Activated CD8-positive, alpha-beta memory T cell treated with anti-CD3 and anti-CD28 coated beads for 4 hours (primary cell): ENCODE data around the gene DOK7.
"Not testable (repeated sequence)": the region's sequence is repeated elsewhere in the genome, so short reads cannot be mapped to it uniquely, and the experiment has no call there.

Source experiments
- DNase-seq, 2 donors: peaks; one replicate each; pipeline ENCODE4 v3.0.0-alpha.2; 2020; ENCODE audit warnings: low read depth in 2 of 2

The DOK7 gene

DNA sequence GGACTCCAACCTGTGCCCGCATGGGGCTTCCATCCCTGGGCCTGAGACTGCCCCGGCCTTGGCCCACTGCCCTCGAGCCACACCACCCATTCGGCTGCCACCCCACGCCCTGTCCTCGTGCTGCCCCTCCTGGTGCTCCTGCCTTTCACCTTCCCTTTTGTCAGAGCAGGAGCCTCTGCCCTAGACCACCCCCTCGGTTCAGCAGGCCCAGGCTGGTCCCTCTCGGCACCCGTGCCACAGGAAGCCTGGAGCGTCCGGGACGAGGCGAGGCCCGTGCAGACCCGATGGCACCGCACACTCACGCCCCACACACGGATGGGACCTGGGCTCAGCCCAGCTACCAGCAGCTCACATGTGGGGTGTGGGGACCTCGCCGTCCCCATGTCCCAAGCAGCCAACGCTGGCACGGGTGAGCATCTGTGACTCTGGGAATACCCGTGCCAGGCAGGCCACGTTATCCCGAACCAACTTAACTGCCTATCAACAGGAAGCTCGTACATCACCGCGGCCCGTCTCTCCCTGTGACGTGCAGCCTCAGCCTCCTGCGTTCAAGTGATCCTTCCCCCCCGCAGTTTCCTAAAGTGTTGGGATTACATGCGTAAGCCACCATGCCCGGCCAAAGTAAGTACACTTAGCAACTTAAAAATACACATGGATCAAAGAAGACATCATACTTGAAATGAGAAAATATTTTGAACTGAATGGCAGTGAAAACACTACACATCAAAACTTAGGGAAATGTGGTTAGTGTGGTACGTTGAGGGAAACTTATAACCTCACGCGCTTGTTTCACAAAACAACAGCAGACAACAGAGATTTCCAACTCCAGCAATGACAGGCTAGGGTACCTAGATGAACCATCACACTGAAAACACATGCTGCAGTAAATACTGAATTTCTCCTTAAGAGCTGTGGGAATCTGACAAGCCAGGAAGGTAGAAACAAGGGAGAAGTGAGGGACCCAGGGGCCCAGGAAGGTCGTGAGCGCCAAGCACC lies 40.1 kb downstream of the DOK7 start:
- DNase-seq, result no peak

DNA sequence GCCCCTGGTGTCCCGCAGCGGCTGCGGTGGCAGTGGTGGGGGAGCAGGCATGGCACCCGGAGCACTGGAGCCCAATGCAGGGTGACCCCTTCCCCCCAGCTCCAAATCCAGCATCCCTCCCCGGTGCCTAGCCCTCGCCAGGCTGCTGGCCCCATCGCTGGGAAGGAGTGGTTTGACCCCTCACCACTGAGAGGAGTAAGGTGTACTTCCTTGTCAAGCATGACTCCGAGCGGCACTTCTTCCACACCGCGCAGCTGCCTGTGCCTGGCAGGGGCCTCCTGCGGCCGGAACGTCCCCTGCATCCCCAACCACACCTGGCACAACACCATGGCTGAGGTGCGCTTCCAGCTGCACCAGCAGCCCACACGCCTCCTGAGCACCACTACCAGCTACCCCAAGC lies 42.1 kb downstream of the DOK7 start:
- no peak for DNase-seq

DNA sequence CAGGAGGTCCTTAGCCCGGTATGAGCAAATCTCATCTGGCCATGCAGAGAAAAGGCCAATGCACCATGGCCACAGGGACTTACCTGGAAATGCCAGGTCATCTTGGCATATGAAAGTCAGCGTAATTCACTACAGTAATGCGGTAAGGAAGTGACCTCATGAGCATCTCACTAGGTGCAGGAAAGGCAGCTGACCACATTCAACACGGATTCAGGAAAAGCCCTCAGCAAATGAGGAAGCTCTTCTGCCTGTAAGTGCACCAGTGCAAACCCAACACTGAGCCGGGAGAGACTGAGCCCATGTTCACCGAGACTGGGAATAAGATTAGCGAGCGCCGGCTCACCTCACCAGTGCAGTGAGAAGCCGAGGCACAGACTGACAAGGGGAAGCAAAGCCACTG lies 45.4 kb downstream of the DOK7 start:
- DNase-seq, result no peak

DNA sequence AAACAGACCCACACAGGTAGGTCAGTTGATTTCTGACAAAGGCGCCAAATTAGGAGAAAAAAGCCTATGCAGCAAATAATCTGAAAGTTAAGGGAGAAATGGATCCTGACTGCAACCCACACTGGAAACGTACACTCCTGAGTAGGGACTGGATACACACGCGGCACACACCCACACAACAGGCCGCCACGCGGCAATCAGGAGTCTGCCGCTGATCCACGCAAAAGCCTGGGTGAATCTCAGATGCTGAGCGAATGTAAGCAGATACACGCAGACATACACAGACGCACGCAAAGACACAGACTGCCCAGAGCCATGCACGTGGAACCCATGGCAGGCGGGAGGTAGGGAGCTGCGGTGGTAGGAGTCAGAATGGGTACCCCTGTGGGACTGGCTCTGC lies 47.4 kb downstream of the DOK7 start:
- no peak for DNase-seq

DNA sequence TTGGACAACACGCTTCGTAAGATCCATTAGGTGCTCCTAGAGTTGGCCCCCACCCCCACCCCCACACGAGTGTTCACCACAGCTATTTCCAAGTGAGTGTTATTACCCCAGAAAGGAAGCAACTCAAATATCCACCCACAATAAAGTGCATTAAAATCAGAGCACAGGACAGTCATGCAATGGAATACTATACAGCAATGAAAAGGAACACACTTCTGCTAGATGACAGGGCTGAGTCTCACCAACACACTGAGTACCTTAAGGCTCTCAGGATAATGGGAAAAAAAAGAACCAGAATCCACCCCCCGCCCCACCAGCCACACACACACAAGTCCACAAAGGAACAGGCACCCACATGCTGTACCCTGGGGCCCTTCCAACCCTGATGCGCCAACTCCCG lies 48.1 kb downstream of the DOK7 start:
- DNase-seq, result no peak

DNA sequence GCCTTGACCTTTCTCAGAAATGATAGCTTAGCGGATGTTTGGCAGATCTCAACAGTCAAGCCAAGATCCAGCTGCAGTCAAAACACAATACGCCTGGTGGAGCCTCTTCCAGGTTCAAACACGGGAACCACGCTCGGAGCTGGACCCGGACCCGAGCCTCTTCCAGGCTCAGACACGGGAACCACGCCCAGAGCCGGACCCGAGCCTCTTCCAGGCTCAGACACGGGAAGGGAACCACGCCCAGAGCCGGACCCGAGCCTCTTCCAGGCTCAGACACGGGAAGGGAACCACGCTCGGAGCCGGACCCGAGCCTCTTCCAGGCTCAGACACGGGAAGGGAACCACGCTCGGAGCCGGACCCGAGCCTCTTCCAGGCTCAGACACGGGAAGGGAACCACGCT lies 48.5 kb downstream of the DOK7 start:
- DNase-seq, result not testable (repeated sequence)

DNA sequence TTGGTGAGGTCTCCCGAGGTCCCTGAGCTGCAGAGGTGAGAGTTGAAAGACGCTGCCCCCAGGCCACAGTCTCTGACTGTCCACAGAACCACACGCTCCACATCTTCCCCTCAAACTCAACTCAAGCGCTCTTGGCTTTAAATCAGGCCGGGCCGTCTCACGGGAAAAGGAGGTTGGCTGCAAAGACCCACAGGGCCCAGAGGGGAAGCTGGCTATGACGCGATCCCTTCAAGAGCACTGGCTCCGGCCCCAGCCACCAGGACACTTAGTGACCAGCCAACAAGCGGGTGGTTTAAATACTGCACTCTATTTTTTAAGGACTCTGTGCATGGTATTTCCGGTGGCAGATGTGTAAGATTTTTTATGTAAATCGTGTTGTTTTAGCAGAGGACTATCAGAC lies 49.2 kb downstream of the DOK7 start:
- DNase-seq, result no peak

DNA sequence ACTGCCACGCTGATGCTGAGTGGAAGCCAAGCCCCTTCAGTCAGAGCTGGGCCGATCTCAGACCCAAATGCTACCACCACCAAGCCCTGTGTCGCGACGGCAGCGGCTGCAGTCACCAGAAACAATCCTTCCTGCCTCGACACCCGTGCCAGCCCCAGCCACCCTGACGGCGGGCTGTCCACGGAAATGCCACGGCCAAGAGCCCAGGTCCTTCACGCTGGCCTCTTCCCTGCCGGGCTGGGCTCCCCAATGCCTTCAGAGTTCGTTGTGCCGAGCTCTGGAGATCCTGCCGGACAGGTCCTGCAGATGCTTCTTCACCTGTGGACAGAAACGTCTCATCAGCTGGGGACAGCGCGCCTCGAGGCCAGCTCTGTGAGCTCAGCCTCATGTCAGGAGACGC lies 49.6 kb downstream of the DOK7 start:
- DNase-seq, result no peak

DNA sequence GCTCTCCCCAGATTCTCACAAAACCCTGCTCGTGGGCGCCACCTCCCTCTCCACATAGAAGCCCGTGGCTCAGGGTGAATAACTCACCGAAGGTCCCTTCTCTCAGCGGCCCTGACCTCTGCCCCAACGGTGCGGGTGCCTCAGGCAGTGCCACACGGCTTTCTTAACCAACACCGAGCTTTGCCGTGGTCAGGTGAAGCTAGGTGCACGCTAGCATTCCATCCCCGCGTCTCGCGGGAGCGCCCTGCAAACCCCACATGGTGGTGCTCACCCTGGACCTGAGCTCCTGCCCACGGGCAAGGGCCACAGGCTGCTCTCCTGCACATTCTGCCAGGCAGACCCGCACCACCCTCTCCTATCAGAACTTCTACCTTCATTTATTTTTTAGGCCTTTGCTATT lies 50.7 kb downstream of the DOK7 start:
- DNase-seq, result no peak

DNA sequence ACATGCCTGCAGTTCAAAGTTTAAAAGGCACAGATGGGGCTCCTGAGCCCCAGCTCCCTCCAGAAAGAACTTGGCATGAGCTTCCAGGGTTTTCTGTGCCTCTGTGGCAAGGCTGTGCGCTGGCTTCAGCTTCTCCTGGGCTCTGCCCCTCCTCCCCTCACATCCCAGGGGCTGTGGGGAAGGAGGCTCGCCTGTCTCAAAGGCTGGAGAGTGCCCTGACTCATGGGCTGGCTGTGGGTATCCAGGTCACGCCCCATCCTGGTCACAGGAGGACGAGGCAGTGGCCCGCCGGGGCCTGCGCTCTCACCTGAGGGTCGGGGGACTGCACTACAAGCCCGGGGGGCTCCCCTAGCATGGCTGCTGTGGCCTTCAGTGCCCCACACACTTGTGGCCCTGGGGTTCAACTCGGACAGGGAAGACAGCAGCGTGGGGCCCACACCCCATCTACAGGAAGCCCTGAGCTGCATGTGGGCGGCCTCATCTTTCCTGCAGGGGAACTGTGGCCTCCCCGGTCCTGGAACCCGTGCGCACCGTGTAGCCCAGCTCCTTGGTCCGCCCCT lies 51.2 kb downstream of the DOK7 start:
- DNase-seq, result no peak

DNA sequence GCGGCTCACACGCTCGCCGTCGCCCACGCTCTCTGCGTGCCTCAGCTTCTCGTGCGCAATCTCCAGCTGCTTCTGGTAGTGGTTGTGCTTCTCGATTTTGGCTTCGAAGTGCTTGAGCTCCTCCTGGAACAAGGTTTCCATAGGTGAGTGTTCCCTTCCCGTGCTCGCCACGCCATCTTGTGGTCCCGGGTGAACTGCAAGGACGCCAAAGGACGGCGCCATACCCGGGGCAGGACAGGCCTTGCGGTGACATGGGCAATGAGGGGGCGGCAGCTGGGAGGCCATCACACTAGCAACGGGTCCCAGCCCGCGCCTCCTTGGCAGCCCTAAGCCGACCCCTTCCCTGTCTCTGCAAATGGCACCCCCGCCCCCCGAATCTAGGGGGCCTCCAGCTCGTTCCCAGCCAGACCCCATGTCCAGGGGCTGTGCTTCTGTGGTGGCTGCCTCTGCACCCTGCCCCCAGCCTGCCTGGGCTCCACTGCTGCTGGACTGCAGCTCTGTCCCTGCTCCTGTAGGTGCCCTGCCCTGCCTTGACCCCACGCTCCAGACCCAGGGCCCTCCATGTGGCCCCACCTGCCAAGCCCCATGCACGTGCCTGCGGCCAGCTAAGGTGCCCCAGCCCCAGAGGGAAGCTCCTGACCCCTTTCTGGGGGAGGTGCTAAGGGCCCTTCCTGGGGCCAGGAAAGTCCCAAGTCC lies 51.8 kb downstream of the DOK7 start:
- DNase-seq, result no peak

DNA sequence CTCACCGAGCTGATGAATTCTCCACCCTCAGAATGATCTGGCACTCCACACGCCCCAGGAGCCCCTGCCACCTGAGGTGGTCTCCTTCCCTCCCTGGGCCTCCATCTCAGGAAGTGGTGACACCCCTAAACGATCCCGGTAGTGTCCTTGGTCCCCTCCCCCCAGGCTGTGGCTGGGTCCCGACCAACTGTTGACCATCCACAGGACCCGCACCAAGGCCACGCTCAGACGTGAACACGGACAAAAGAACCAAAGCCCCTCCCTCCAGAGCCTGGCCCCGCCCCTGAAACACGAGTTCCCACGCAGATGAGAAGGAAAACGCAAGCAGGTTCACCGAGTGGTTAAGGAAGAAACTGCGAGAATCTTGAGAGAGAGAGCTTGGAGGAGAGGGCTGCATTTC lies 52.5 kb downstream of the DOK7 start:
- DNase-seq, result no peak

DNA sequence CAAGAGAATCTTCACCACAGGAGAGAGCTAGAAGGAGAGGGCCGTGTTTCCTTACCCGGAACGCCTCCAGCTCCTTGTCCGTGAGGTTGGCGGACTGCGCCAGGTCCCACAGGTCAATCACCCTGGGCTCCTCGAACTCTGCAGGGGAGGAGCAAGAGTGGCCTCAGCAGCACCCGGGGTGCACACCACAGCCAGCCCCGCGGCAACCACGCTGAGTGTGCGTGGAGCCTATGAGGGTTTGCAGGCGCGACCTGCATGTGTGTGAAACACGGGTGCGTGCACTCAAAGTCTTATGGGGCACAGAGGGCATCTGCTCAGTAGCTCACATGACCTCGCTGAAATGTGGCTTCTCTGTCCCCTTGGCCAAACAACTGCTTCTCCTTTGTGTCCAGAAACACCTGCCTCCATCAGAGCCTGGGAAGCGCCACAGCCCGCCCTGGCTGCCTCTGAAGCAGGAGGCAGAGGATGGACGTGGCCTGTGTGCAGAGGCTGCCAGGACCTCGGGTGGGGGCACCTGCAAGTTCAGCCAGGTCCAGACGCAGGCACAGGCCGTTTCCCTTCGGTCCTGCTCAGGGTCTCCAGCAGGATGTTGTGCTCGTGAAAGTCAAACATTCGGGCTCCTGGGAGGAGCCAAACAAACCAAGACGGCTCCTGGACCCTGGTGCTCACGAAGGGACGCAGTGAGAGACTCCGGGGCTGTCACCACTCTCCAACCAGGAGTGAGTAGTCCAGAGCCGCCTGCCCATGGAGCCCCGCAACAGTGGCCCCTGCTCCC lies 53.1 kb downstream of the DOK7 start:
- DNase-seq, result no peak

DNA sequence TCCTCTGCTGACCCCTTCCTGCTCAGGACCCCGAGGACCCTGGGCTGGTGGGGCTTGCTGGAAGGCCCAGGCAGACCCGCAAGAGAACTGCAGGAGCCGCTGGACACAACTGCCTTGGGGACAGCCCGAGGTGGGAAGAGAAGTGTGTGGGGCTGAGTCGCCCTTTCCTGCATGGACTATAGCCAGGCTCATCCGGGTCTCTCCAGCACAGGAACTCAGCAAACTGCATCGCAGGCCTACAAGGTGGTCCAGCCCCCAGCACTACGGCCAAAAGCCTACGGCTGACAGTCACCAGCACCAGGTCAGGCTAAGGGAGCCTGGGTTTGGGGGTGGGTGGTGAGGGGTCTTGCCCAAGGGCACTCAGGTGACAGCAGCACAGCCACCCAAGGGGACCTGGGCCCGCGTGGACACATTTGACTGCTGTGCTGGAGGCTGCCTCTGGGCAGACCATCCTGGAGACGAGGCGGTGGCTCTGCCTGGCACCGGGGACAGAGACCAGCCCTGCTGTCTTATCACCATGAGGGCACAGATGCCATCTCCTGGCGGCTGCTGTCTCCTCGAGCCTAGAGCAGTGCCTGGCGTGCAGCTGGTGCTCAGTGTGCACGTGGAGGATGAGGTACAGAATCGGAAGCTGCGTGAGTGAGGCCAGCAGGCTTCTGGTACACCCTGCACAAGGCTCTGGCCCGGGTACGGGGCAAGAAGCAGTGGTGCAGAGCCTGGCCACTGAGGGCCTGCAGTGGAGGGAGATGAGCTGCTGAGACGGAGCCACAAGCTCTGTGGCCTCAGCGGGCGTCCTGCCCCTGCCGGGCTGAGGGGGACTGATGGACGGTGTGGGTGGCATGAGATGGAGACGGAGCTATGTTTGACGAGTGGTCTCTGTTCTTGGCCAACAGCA lies 54.0 kb downstream of the DOK7 start:
- no peak for DNase-seq

DNA sequence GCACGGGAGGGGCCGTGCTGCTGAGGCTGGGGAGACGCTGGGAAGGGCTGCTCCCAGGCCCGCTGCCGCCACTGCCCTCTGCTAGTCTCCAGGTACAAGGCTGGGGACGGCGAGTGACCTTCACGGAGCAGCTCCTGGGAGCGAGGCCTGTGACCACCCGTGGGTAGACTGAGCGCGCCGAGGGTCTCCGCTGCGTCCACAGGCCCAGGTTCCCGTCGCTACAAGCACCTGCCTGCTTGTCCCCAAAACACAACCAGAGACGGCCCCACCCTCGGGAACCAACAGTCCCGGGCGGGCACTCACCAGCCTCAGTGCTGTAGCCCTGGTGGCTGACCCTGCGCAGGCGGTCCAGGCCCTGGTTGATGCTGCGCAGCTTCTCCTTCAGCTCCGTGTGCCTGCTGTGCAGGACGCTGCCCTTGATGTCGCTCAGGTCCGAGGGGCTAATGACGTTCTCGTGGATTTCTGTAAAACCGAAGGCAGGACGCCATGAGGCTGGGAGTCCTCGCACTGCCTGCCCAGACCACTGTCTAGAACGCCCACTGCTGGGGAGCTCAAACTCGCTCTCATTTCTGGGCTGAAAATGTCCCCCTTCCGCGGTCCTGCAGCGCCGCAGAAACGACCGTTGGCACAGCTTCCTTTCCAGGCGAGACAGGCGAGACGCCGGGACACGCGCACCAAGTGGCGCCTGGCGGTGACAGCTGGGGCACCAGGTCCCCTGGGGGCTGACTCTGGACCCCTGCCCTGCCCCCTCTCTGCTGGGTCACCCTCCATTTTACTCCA lies 54.8 kb downstream of the DOK7 start:
- no peak for DNase-seq

DNA sequence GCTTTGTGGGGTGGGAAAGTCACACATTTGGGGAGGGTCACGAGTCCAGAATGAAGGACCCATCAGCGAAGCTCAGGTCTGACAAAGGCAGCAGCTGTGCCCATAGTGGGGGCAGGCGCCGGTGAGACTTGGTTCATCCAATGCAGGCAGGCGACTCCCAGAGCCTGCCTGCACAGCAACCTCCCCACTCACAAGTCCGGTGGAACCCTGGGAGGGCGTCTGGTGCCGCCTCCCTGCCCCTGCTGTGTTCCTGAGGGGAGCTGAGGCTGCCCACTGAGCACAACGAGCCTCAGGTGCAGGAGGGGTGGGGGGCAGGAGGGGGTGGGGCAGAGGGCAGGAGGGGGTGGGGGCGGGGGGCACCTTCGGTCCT lies 55.4 kb downstream of the DOK7 start:
- DNase-seq, result no peak

DNA sequence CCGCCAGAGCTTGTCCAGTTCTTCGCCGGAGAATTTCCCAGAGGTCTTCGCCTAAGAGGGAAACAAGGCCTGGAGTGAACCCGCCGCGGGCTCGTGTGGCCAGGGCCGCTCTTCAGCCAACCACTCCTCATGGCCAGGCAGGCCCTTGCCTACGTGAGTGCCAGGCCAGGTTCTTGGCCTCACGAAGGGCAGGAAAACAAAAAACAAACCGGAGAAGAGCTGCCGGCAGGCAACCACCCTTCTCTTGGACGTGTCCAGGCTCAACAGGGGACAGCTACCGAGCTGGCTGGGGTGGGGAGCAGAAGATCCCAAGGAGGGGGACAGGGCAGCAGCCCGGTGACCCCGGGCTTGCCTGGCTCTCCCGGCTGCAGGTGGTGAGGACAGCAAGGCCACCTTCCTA lies 55.8 kb downstream of the DOK7 start:
- DNase-seq, result no peak

DNA sequence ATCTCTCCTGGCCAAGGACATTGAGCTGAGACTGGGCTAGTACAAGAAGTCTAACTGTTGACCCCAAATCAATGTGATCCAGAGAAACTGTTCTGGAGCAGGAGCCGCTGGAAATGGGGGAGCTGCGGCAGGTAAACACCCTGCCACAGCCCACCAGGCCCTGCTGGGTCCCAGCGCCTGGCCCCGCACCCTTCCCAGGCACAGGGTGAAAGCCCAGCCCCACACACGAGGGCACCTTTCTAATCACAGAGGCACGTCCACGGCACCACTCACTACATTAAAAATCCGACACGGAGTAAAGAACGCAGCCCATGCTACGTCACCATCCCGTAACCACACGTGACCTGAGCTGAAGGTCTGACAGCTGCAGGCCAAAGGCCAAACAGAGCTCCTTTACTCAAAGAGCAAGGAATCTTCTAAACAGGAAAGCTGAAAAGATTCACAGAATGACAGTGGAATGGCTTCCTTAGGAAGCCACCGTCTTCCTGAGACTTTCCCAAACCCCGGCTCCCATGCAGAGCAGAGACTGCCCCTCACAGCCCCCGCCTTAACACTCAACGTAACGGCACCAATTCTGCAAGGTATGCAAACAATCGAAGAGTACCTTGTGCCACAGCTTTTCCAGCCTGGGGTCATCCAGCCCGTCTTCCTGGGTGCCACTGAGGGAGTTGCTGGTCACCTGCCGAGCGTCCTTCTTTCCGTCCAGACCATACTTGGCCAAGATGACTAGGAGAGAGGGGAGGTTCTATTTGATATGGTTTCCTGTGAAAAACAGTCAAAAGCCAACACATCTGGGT lies 56.6 kb downstream of the DOK7 start:
- no peak for DNase-seq

DNA sequence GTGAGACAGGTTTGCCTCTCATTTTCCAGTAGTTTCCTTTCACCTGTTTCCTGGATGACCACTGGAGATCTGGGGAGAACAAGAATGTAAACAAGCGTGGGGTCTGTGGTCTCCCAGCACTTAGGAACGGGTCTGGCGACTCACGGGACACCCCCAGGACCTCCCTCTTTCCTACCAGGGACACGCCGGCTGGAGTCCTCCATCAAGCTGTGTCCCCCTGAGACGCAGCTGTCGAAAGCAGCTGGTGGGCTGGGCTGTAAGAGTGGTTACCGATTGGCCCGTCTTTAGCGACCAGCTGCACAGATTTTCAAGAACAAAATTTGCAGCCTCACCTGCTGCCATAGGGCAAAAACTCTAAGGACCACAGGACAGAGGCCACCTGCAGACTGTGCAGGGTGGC lies 57.2 kb downstream of the DOK7 start:
- DNase-seq, result no peak
